Kidney epithelial cell (primary cell): ENCODE measurements around the gene TIMM10. TPM values are rescaled to one million over a fixed set of nuclear protein-coding genes. Genes with fewer than 3 reads are reported as not detected.

Experiments
- DNase-seq: peaks from one replicate; pipeline ENCODE4 v3.0.0-alpha.2; 2010; ENCODE audit warnings: low read depth
- H3K27me3 ChIP-seq: 2 replicates; pipeline ENCODE4 v1.6.0; 2011; ENCODE audit warnings: low read length; ENCODE audit not compliant: control insufficient read depth, insufficient read depth
- H3K36me3 ChIP-seq: 2 replicates; pipeline ENCODE4 v1.5.1; 2011; ENCODE audit warnings: low read length; ENCODE audit not compliant: control insufficient read depth, insufficient read depth
- H3K4me3 ChIP-seq: 2 replicates; pipeline ENCODE4 v1.5.1; 2011; ENCODE audit warnings: low read depth, mild to moderate bottlenecking, control low read depth, low read length
- CTCF ChIP-seq: IDR thresholded peaks from 2 replicates; pipeline ENCODE4 v1.5.1; 2011; ENCODE audit warnings: mild to moderate bottlenecking, moderate library complexity, low read length, control low read depth, inconsistent platforms; ENCODE audit not compliant: insufficient read depth, poor library complexity, severe bottlenecking
- total RNA-seq: library from RNA; depleted of rRNA; stranded (reverse); fragments of >200 nt; gene quantifications from 2 replicates; pipeline ENCODE4 v1.2.3, GENCODE V29; 2015

The TIMM10 gene
- total RNA-seq, 1 donor from 2014 or later, result 66.4 TPM

- no peak for DNase-seq
- no peak for TF ChIP-seq CTCF
- no peaks in the 10 kb centered on the region for H3K27me3 ChIP-seq
- H3K36me3 ChIP-seq, result no peaks in the 10 kb centered on the region
- H3K4me3 ChIP-seq, result no peak overlapping the region
Measured at GRCh38 chr11:57496109-57496820, 34.3 kb downstream of the TIMM10 start.

- H3K36me3 ChIP-seq, result no peaks in the 10 kb centered on the region
- H3K4me3 ChIP-seq, result no peak overlapping the region
- TF ChIP-seq CTCF, result peak; percentile 98
- DNase-seq, result no peak
- H3K27me3 ChIP-seq, result no peaks in the 10 kb centered on the region
Measured at GRCh38 chr11:57493507-57494503, 36.7 kb downstream of the TIMM10 start.

- TF ChIP-seq CTCF, result peak; percentile 67
- Histone ChIP-seq H3K4me3 (no peak overlapping the region), H3K27me3 (no peaks in the 10 kb centered on the region), H3K36me3 (no peaks in the 10 kb centered on the region)
- DNase-seq, result no peak
Measured at GRCh38 chr11:57491371-57492061, 39.0 kb downstream of the TIMM10 start.

GRCh38 chr11:57490456-57491248 lies 39.9 kb downstream of the TIMM10 start:
- H3K27me3 ChIP-seq, result no peaks in the 10 kb centered on the region
- H3K36me3 ChIP-seq, result no peaks in the 10 kb centered on the region
- DNase-seq, result no peak
- TF ChIP-seq CTCF, result no peak
- H3K4me3 ChIP-seq, result no peak overlapping the region

GRCh38 chr11:57487920-57488659 lies 42.5 kb downstream of the TIMM10 start:
- Histone ChIP-seq H3K4me3 (no peak overlapping the region), H3K27me3 (peaks cover 5% of the 10 kb centered on the region), H3K36me3 (no peaks in the 10 kb centered on the region)
- TF ChIP-seq CTCF, result no peak
- DNase-seq, result no peak
